Mesenchymal stem cell (in vitro differentiated cells and primary cell): ENCODE results near the gene OR52N5.

Experiments
- DNase-seq: peaks from one replicate; pipeline ENCODE4 v3.0.0-alpha.2; 2013
- H2AFZ ChIP-seq: one replicate; pipeline ENCODE4 v1.6.1; 2013; ENCODE audit warnings: low read depth, mild to moderate bottlenecking, control low read depth, inconsistent platforms, low read length, moderate library complexity
- H2AK5ac ChIP-seq: 2 replicates; pipeline ENCODE4 v1.6.1; 2013; ENCODE audit warnings: low read length, moderate library complexity, mild to moderate bottlenecking, inconsistent platforms; ENCODE audit not compliant: severe bottlenecking
- H2BK120ac ChIP-seq: one replicate; pipeline ENCODE4 v1.6.1; 2013; ENCODE audit warnings: low read depth, mild to moderate bottlenecking, inconsistent platforms, low read length, moderate library complexity
- H2BK12ac ChIP-seq, 2 experiments: one replicate each; pipeline ENCODE4 v1.6.1; 2013; ENCODE audit warnings: inconsistent platforms in 2 of 2, low read length in 2 of 2, mild to moderate bottlenecking in 2 of 2, moderate library complexity in 2 of 2, control low read depth in 1 of 2
- H2BK15ac ChIP-seq: one replicate; pipeline ENCODE4 v1.6.1; 2013; ENCODE audit warnings: mild to moderate bottlenecking, low read depth, inconsistent platforms; ENCODE audit not compliant: poor library complexity, severe bottlenecking
- H2BK5ac ChIP-seq: 2 replicates; pipeline ENCODE4 v1.6.1; 2013; ENCODE audit warnings: low read depth, mild to moderate bottlenecking, low read length, control low read depth, inconsistent platforms; ENCODE audit not compliant: poor library complexity, severe bottlenecking
- H3K14ac ChIP-seq, 2 experiments: one replicate each; pipeline ENCODE4 v1.6.1; 2013; ENCODE audit warnings: inconsistent platforms in 2 of 2, low read length in 2 of 2, control low read depth in 1 of 2, mild to moderate bottlenecking in 1 of 2, moderate library complexity in 1 of 2
- H3K18ac ChIP-seq, 2 experiments: one replicate each; pipeline ENCODE4 v1.6.1; 2013; ENCODE audit warnings: inconsistent platforms in 2 of 2, low read length in 2 of 2, control low read depth in 1 of 2, low read depth in 1 of 2, mild to moderate bottlenecking in 1 of 2
- H3K23ac ChIP-seq, 2 experiments: one replicate each; pipeline ENCODE4 v1.6.1; 2013; ENCODE audit warnings: inconsistent platforms in 2 of 2, low read length in 2 of 2, mild to moderate bottlenecking in 2 of 2, moderate library complexity in 2 of 2, control low read depth in 1 of 2
- H3K27ac ChIP-seq: 2 replicates; pipeline ENCODE4 v1.5.1; 2013; ENCODE audit warnings: mild to moderate bottlenecking, moderate library complexity, low read length, control low read depth, inconsistent platforms; ENCODE audit not compliant: poor library complexity, severe bottlenecking
- H3K27me3 ChIP-seq, 2 experiments: 2 replicates each; pipeline versions ENCODE4 v1.6.1 to v1.7.0; 2013; ENCODE audit warnings: low read length in 2 of 2, mild to moderate bottlenecking in 2 of 2, moderate library complexity in 2 of 2, control low read depth in 1 of 2, inconsistent platforms in 1 of 2; ENCODE audit not compliant: control insufficient read depth in 1 of 2, insufficient read depth in 1 of 2
- H3K36me3 ChIP-seq, 2 experiments: 2 replicates each; pipeline versions ENCODE4 v1.6.1 to v1.7.0; 2013; ENCODE audit warnings: low read length in 2 of 2, control low read depth in 1 of 2, inconsistent platforms in 1 of 2, low read depth in 1 of 2, mild to moderate bottlenecking in 1 of 2; ENCODE audit not compliant: insufficient read depth in 2 of 2, control insufficient read depth in 1 of 2
- H3K4ac ChIP-seq, 2 experiments: one replicate each; pipeline ENCODE4 v1.6.1; 2013; ENCODE audit warnings: inconsistent platforms in 2 of 2, low read length in 2 of 2, mild to moderate bottlenecking in 2 of 2, moderate library complexity in 2 of 2, control low read depth in 1 of 2, low read depth in 1 of 2
- H3K4me1 ChIP-seq: 2 replicates; pipeline ENCODE4 v1.6.1; 2013; ENCODE audit warnings: low read depth, low read length, control low read depth; ENCODE audit not compliant: control insufficient read depth, insufficient read depth
- H3K4me2 ChIP-seq: 2 replicates; pipeline ENCODE4 v1.6.1; 2013; ENCODE audit warnings: low read length, mild to moderate bottlenecking, inconsistent platforms; ENCODE audit not compliant: poor library complexity, severe bottlenecking
- H3K4me3 ChIP-seq, 2 experiments: 2 replicates each; pipeline versions ENCODE4 v1.5.1 to v1.7.0; 2013; ENCODE audit warnings: low read length in 2 of 2, mild to moderate bottlenecking in 2 of 2, control low read depth in 1 of 2, low read depth in 1 of 2; ENCODE audit not compliant: insufficient read depth in 1 of 2
- H3K79me1 ChIP-seq: replicated peaks from 2 replicates; pipeline ENCODE4 v1.6.1; 2013; ENCODE audit warnings: mild to moderate bottlenecking, control low read depth, low read length, inconsistent platforms; ENCODE audit not compliant: poor library complexity, severe bottlenecking
- H3K9ac ChIP-seq: 2 replicates; pipeline ENCODE4 v1.7.0; 2013; ENCODE audit warnings: mild to moderate bottlenecking, low read length, moderate library complexity
- H3K9me3 ChIP-seq: 2 replicates; pipeline ENCODE4 v1.7.0; 2013; ENCODE audit warnings: mild to moderate bottlenecking, low read length; ENCODE audit not compliant: control insufficient read depth
- H4K8ac ChIP-seq: one replicate; pipeline ENCODE4 v1.6.1; 2013; ENCODE audit warnings: inconsistent platforms, mild to moderate bottlenecking, low read length, moderate library complexity
- H4K91ac ChIP-seq: one replicate; pipeline ENCODE4 v1.6.1; 2013; ENCODE audit warnings: mild to moderate bottlenecking, low read length, inconsistent platforms
- WGBS: methylation state at CpG from one replicate; pipeline ENCODE4 v1.1.7; 2013; ENCODE audit warnings: mixed read lengths; 5-methylcytosine and 5-hydroxymethylcytosine counted together

The OR52N5 gene

GRCh38 chr11:5803982-5804381 is 20.8 kb upstream of the OR52N5 start:
- 93% methylated on average over 5 of the region's 5 CpGs for WGBS
- no peaks in the 10 kb centered on the region for H3K36me3 ChIP-seq
- no peak overlapping the region for H3K23ac ChIP-seq
- no peak overlapping the region for H2BK12ac ChIP-seq
- no peak overlapping the region for H2BK15ac ChIP-seq
- no peak overlapping the region for H3K4me3 ChIP-seq
- H2BK5ac ChIP-seq, result no peak overlapping the region
- H3K27me3 ChIP-seq, result peaks cover 4 to 16% of the 10 kb centered on the region in 2 experiments
- no peak overlapping the region for H3K4ac ChIP-seq
- H2BK120ac ChIP-seq, result no peak overlapping the region
- no peak for DNase-seq
- no peak overlapping the region for H3K4me2 ChIP-seq
- no peak overlapping the region for H3K9ac ChIP-seq
- H3K9me3 ChIP-seq, result peaks cover 5% of the 10 kb centered on the region
- H3K4me1 ChIP-seq, result peaks cover 3% of the 10 kb centered on the region
- H2AFZ ChIP-seq, result no peak overlapping the region
- H3K14ac ChIP-seq, result no peak overlapping the region
- H4K91ac ChIP-seq, result no peak overlapping the region
- no peaks in the 10 kb centered on the region for H3K79me1 ChIP-seq
- H3K27ac ChIP-seq, result no peak overlapping the region
- no peak overlapping the region for H2AK5ac ChIP-seq
- H3K18ac ChIP-seq, result no peak overlapping the region
- H4K8ac ChIP-seq, result no peak overlapping the region

- Histone ChIP-seq H4K91ac (no peak overlapping the region), H3K4me2 (no peak overlapping the region), H2BK5ac (no peak overlapping the region), H3K4ac (no peak overlapping the region), H3K27me3 (peaks cover 0 to 4% of the 10 kb centered on the region in 2 experiments), H3K14ac (no peak overlapping the region), H2BK120ac (no peak overlapping the region), H3K27ac (no peak overlapping the region), H2BK12ac (no peak overlapping the region), H3K79me1 (no peaks in the 10 kb centered on the region), H3K4me1 (no peaks in the 10 kb centered on the region), H3K4me3 (no peak overlapping the region), H3K18ac (no peak overlapping the region), H3K23ac (no peak overlapping the region), H4K8ac (no peak overlapping the region), H2AK5ac (no peak overlapping the region), H2BK15ac (no peak overlapping the region), H2AFZ (no peak overlapping the region), H3K36me3 (no peaks in the 10 kb centered on the region), H3K9ac (no peak overlapping the region), H3K9me3 (peaks cover 2% of the 10 kb centered on the region)
- DNase-seq, result no peak
- WGBS, result 79% methylated on average over 3 of the region's 6 CpGs
Observed at GRCh38 chr11:5796541-5796940, 13.4 kb upstream of the OR52N5 start.

GRCh38 chr11:5791165-5791564 is 8.0 kb upstream of the OR52N5 start, which contains the start of gene OR52N1:
OR52N1 (minus strand) TSS chr11:5791265; CDS start chr11:5788816, 2,449 bp downstream.
- Histone ChIP-seq H2BK5ac (no peak within 1 kb of the TSS), H2BK120ac (no peak within 1 kb of the TSS), H3K4me1 (no peaks in the 10 kb centered on the region), H3K9me3 (peaks cover 2% of the 10 kb centered on the region), H3K36me3 (no peaks in the 10 kb centered on the region), H4K91ac (no peak within 1 kb of the TSS), H2BK12ac (no peak within 1 kb of the TSS), H3K18ac (no peak within 1 kb of the TSS), H3K4ac (no peak within 1 kb of the TSS), H2BK15ac (no peak within 1 kb of the TSS), H2AK5ac (no peak within 1 kb of the TSS), H3K14ac (no peak within 1 kb of the TSS), H3K4me2 (no peak within 1 kb of the TSS), H2AFZ (no peak within 1 kb of the TSS), H3K23ac (no peak within 1 kb of the TSS), H3K9ac (no peak within 1 kb of the TSS), H3K79me1 (no peaks in the 10 kb centered on the region), H3K27ac (no peak within 1 kb of the TSS), H4K8ac (no peak within 1 kb of the TSS), H3K4me3 (no peak within 1 kb of the TSS), H3K27me3 (no peaks in the 10 kb centered on the region)
- no peak for DNase-seq
- 65% methylated on average over 2 of the region's 3 CpGs for WGBS

GRCh38 chr11:5767056-5767455 is 16.1 kb downstream of the OR52N5 start:
- Histone ChIP-seq H3K18ac (no peak overlapping the region), H2BK5ac (no peak overlapping the region), H2BK12ac (no peak overlapping the region), H3K79me1 (no peaks in the 10 kb centered on the region), H3K36me3 (no peaks in the 10 kb centered on the region), H3K9ac (no peak overlapping the region), H2BK120ac (no peak overlapping the region), H3K4ac (no peak overlapping the region), H4K91ac (no peak overlapping the region), H3K4me2 (no peak overlapping the region), H2BK15ac (no peak overlapping the region), H3K4me1 (no peaks in the 10 kb centered on the region), H4K8ac (no peak overlapping the region), H3K9me3 (no peaks in the 10 kb centered on the region), H2AK5ac (no peak overlapping the region), H3K14ac (no peak overlapping the region), H3K23ac (no peak overlapping the region), H3K27me3 (no peaks in the 10 kb centered on the region), H3K4me3 (no peak overlapping the region), H2AFZ (no peak overlapping the region), H3K27ac (no peak overlapping the region)
- 64% methylated on average over 1 of the region's 1 CpG for WGBS
- DNase-seq, result no peak
